Mucosa of descending colon (tissue), 3 donors: ENCODE results near the gene DOCK1. TPM values are rescaled to one million over a fixed set of nuclear protein-coding genes. Genes with fewer than 3 reads are reported as not detected.

Experiments used
- ATAC-seq: fragments of 200-7000 bp; cut with Tn5 transposase; one replicate; pipeline ENCODE4 v1.9.1; 2020; ENCODE audit warnings: mild to moderate bottlenecking, moderate library complexity
- DNase-seq, 3 donors: peaks; one replicate each; pipeline ENCODE4 v3.0.0-alpha.2; 2020
- H3K36me3 ChIP-seq: fragments of 200-600 bp; one replicate; pipeline ENCODE4 v1.8.0; 2021; ENCODE audit warnings: low read depth, mild to moderate bottlenecking
- H3K4me1 ChIP-seq: fragments of 200-600 bp; one replicate; pipeline ENCODE4 v1.8.0; 2021; ENCODE audit warnings: low read depth, mild to moderate bottlenecking
- H3K4me3 ChIP-seq: fragments of 200-600 bp; one replicate; pipeline ENCODE4 v1.8.0; 2021; ENCODE audit warnings: mild to moderate bottlenecking
- H3K9me3 ChIP-seq: fragments of 200-600 bp; one replicate; pipeline ENCODE4 v1.8.0; 2021; ENCODE audit warnings: mild to moderate bottlenecking
- CTCF ChIP-seq: fragments of 200-600 bp; IDR thresholded peaks from one replicate; pipeline ENCODE4 v1.8.0; 2022; ENCODE audit warnings: antibody characterized with exemption, mild to moderate bottlenecking
- intact Hi-C, 2 donors: fragments of 100-400 bp; cut with DNase I in 1 of 2; cut with micrococcal nuclease in 1 of 2; formaldehyde crosslinking; loops; one replicate each; pipeline versions ENCODE4 v1.11.0 to v1.11.1; 2022; cut with DNase I, micrococcal nuclease
- total RNA-seq, 3 donors: library from RNA; stranded (reverse); fragmentation: NEBNext Ultra II Directional in 2 of 3; extraction: Animal tissue kit (Norgen Biotek cat#: 25700) in 2 of 3; gene quantifications; one replicate each; pipeline versions ENCODE4 v1.2.1 to v1.2.4, GENCODE V29; 2021 to 2023
- donor health status: DM: no; HTN: no; CAD: no; lungs with moderate emphysema.
- donor health status: DM: no; HTN: no; CAD: no.
- donor health status: DM: no; HTN: yes; CAD: no.

DOCK1 gene
- total RNA-seq, 3 donors from 2014 or later = 56.5 to 103 (median 74.1) TPM

GRCh38 chr10:127168261-127168660 is 263.0 kb downstream of the DOCK1 start:
- DNase-seq = no peak
- ATAC-seq = no peak
- intact Hi-C loops = no loop called here
- Histone ChIP-seq H3K4me1 (peaks cover 2% of the 10 kb centered on the region), H3K9me3 (no peaks in the 10 kb centered on the region), H3K4me3 (no peak overlapping the region), H3K36me3 (no peaks in the 10 kb centered on the region)
- TF ChIP-seq CTCF = no peak

- Histone ChIP-seq H3K36me3 (no peaks in the 10 kb centered on the region), H3K4me1 (no peaks in the 10 kb centered on the region), H3K4me3 (no peak overlapping the region), H3K9me3 (no peaks in the 10 kb centered on the region)
- no peak for TF ChIP-seq CTCF
- DNase-seq (no peak), ATAC-seq (peak; percentile 63)
- intact Hi-C loops = no loop called here
Measured at GRCh38 chr10:127174866-127175265, 269.6 kb downstream of the DOCK1 start.

GRCh38 chr10:127175357-127176110 is 270.3 kb downstream of the DOCK1 start:
- intact Hi-C loops = no loop called here
- no peak overlapping the region for H3K4me3 ChIP-seq
- H3K4me1 ChIP-seq = no peaks in the 10 kb centered on the region
- DNase-seq (no peak), ATAC-seq (no peak)
- no peaks in the 10 kb centered on the region for H3K9me3 ChIP-seq
- no peak for TF ChIP-seq CTCF
- no peaks in the 10 kb centered on the region for H3K36me3 ChIP-seq

GRCh38 chr10:127176649-127177048 is 271.4 kb downstream of the DOCK1 start:
- Histone ChIP-seq H3K36me3 (no peaks in the 10 kb centered on the region), H3K4me1 (no peaks in the 10 kb centered on the region), H3K4me3 (no peak overlapping the region), H3K9me3 (no peaks in the 10 kb centered on the region)
- ATAC-seq = no peak
- DNase-seq = no peak
- intact Hi-C loops = no loop called here
- no peak for TF ChIP-seq CTCF

- ATAC-seq (no peak), DNase-seq (no peak)
- Histone ChIP-seq H3K36me3 (no peaks in the 10 kb centered on the region), H3K9me3 (no peaks in the 10 kb centered on the region), H3K4me3 (no peak overlapping the region), H3K4me1 (no peaks in the 10 kb centered on the region)
- intact Hi-C loops = no loop called here
- no peak for TF ChIP-seq CTCF
Measured at GRCh38 chr10:127179612-127180250, 274.5 kb downstream of the DOCK1 start.
